Hepatocyte (in vitro differentiated cells): ENCODE results near the gene HTT. TPM values are rescaled to one million over a fixed set of nuclear protein-coding genes. Genes with fewer than 3 reads are reported as not detected.

Experiments used
- DNase-seq: peaks from one replicate; pipeline ENCODE4 v3.0.0-alpha.2; 2016; ENCODE audit warnings: low spot score
- H2AFZ ChIP-seq: fragments of 200-600 bp; sonication (generic); 2 replicates; pipeline ENCODE4 v1.6.0; 2016; ENCODE audit warnings: antibody characterized with exemption, mild to moderate bottlenecking
- H3K27ac ChIP-seq: fragments of 200-600 bp; sonication (generic); 2 replicates; pipeline ENCODE4 v1.5.1; 2016; ENCODE audit warnings: mild to moderate bottlenecking
- H3K27me3 ChIP-seq: fragments of 200-600 bp; sonication (generic); 2 replicates; pipeline ENCODE4 v1.6.1; 2016
- H3K36me3 ChIP-seq: fragments of 200-600 bp; sonication (generic); replicated peaks from 2 replicates; pipeline ENCODE4 v1.5.1; 2016; ENCODE audit warnings: low read depth; ENCODE audit not compliant: insufficient read depth
- H3K4me1 ChIP-seq: fragments of 200-600 bp; sonication (generic); 2 replicates; pipeline ENCODE4 v1.5.1; 2016; ENCODE audit warnings: mild to moderate bottlenecking, moderate library complexity; ENCODE audit not compliant: insufficient read depth
- H3K4me2 ChIP-seq: fragments of 200-600 bp; sonication (generic); 2 replicates; pipeline ENCODE4 v1.6.0; 2016
- H3K4me3 ChIP-seq: fragments of 200-600 bp; sonication (generic); 2 replicates; pipeline ENCODE4 v1.5.1; 2016; ENCODE audit warnings: mild to moderate bottlenecking
- H3K79me2 ChIP-seq: fragments of 200-600 bp; sonication (generic); 2 replicates; pipeline ENCODE4 v1.6.0; 2017; ENCODE audit warnings: mild to moderate bottlenecking
- H3K9me2 ChIP-seq: fragments of 200-600 bp; sonication (generic); replicated peaks from 2 replicates; pipeline ENCODE4 v1.6.0; 2017; ENCODE audit warnings: mild to moderate bottlenecking; ENCODE audit not compliant: insufficient read depth
- H3K9me3 ChIP-seq: fragments of 200-600 bp; sonication (generic); 2 replicates; pipeline ENCODE4 v1.5.1; 2016; ENCODE audit warnings: low read depth, mild to moderate bottlenecking
- H4K20me1 ChIP-seq: fragments of 200-600 bp; sonication (generic); 2 replicates; pipeline ENCODE4 v1.6.0; 2016; ENCODE audit warnings: mild to moderate bottlenecking; ENCODE audit not compliant: insufficient read depth, poor library complexity, severe bottlenecking
- CTCF ChIP-seq: fragments of 200-600 bp; sonication (generic); IDR thresholded peaks from 2 replicates; pipeline ENCODE4 v1.5.1; 2016; ENCODE audit warnings: antibody characterized with exemption, mild to moderate bottlenecking; ENCODE audit not compliant: poor library complexity
- EZH2 ChIP-seq: fragments of 200-600 bp; sonication (generic); IDR thresholded peaks from 2 replicates; pipeline ENCODE4 v1.6.1; 2016; ENCODE audit warnings: antibody characterized with exemption, mild to moderate bottlenecking, borderline replicate concordance
- EZH2phosphoT487 ChIP-seq: fragments of 200-600 bp; sonication (generic); IDR thresholded peaks from one replicate; pipeline ENCODE4 v1.6.1; 2018; ENCODE audit warnings: antibody characterized with exemption, mild to moderate bottlenecking, low read depth, moderate library complexity; ENCODE audit not compliant: unreplicated experiment, severe bottlenecking
- WGBS: methylation state at CpG from one replicate; pipeline ENCODE4 v1.1.6; 2016; ENCODE audit warnings: low lambda C conversion rate; ENCODE audit errors: missing lambda C conversion rate; 5-methylcytosine and 5-hydroxymethylcytosine counted together
- polyA plus RNA-seq: library from polyadenylated mRNA; unstranded; fragments of >200 nt; fragmentation: Nextera tagmentation; extraction: Ambion mirVana; gene quantifications from 2 replicates; pipeline ENCODE4 v1.2.1, GENCODE V29; 2016
- total RNA-seq: library from RNA; depleted of rRNA; stranded (reverse); fragments of >200 nt; gene quantifications from 2 replicates; pipeline ENCODE4 v1.2.3, GENCODE V29; 2014

Gene HTT
- total and polyA plus RNA-seq, 2 experiments from 2014 or later = 12.4 to 33.9 TPM

- H3K9me3 ChIP-seq = no peaks in the 10 kb centered on the region
- no peaks in the 10 kb centered on the region for H3K36me3 ChIP-seq
- H3K79me2 ChIP-seq = no peaks in the 10 kb centered on the region
- no peaks in the 10 kb centered on the region for H3K27me3 ChIP-seq
- H3K4me1 ChIP-seq = peaks cover 5% of the 10 kb centered on the region
- no peaks in the 10 kb centered on the region for H3K9me2 ChIP-seq
- no peaks in the 10 kb centered on the region for H4K20me1 ChIP-seq
- no peak overlapping the region for H2AFZ ChIP-seq
- no peak overlapping the region for H3K4me3 ChIP-seq
- 95% methylated on average over 4 of the region's 4 CpGs for WGBS
- no peak overlapping the region for H3K27ac ChIP-seq
- H3K4me2 ChIP-seq = no peak overlapping the region
- no peak for DNase-seq
- TF ChIP-seq EZH2 (no peak), CTCF (no peak), EZH2phosphoT487 (no peak)
These were observed 108.5 kb downstream of the HTT start for GRCh38 chr4:3183008-3183407.

- H3K4me1 ChIP-seq = no peaks in the 10 kb centered on the region
- peaks cover 3% of the 10 kb centered on the region for H3K36me3 ChIP-seq
- no peak for DNase-seq
- no peak overlapping the region for H3K4me3 ChIP-seq
- no peak overlapping the region for H3K4me2 ChIP-seq
- TF ChIP-seq CTCF (no peak), EZH2phosphoT487 (no peak), EZH2 (no peak)
- H3K9me2 ChIP-seq = no peaks in the 10 kb centered on the region
- H3K27me3 ChIP-seq = no peaks in the 10 kb centered on the region
- H4K20me1 ChIP-seq = no peaks in the 10 kb centered on the region
- no peaks in the 10 kb centered on the region for H3K79me2 ChIP-seq
- no peak overlapping the region for H3K27ac ChIP-seq
- no peak overlapping the region for H2AFZ ChIP-seq
- WGBS = 91% methylated on average over 4 of the region's 4 CpGs
- no peaks in the 10 kb centered on the region for H3K9me3 ChIP-seq
These were observed 110.2 kb downstream of the HTT start for GRCh38 chr4:3184725-3185124.

- TF ChIP-seq EZH2phosphoT487 (no peak), CTCF (no peak), EZH2 (no peak)
- H3K36me3 ChIP-seq = peaks cover 3% of the 10 kb centered on the region
- H3K9me3 ChIP-seq = no peaks in the 10 kb centered on the region
- no peak overlapping the region for H2AFZ ChIP-seq
- no peaks in the 10 kb centered on the region for H3K9me2 ChIP-seq
- H4K20me1 ChIP-seq = no peaks in the 10 kb centered on the region
- H3K4me3 ChIP-seq = no peak overlapping the region
- 92% methylated on average over 9 of the region's 11 CpGs for WGBS
- DNase-seq = no peak
- H3K4me2 ChIP-seq = no peak overlapping the region
- H3K27me3 ChIP-seq = no peaks in the 10 kb centered on the region
- H3K79me2 ChIP-seq = no peaks in the 10 kb centered on the region
- H3K27ac ChIP-seq = no peak overlapping the region
- H3K4me1 ChIP-seq = no peaks in the 10 kb centered on the region
These were observed 112.1 kb downstream of the HTT start for GRCh38 chr4:3186609-3187008.

GRCh38 chr4:3188118-3188517 is 113.6 kb downstream of the HTT start:
- H3K9me3 ChIP-seq = no peaks in the 10 kb centered on the region
- no peaks in the 10 kb centered on the region for H3K9me2 ChIP-seq
- H3K36me3 ChIP-seq = peaks cover 3% of the 10 kb centered on the region
- TF ChIP-seq EZH2phosphoT487 (no peak), CTCF (no peak), EZH2 (no peak)
- H4K20me1 ChIP-seq = no peaks in the 10 kb centered on the region
- no peak overlapping the region for H3K4me2 ChIP-seq
- no peak overlapping the region for H3K27ac ChIP-seq
- no peaks in the 10 kb centered on the region for H3K27me3 ChIP-seq
- no peaks in the 10 kb centered on the region for H3K4me1 ChIP-seq
- WGBS = 69% methylated on average over 6 of the region's 6 CpGs
- DNase-seq = no peak
- H2AFZ ChIP-seq = no peak overlapping the region
- no peak overlapping the region for H3K4me3 ChIP-seq
- no peaks in the 10 kb centered on the region for H3K79me2 ChIP-seq
